HG03095 (cell line): ENCODE data around the gene ITGB4.

Experiments used
- ATAC-seq: cut with Tn5 transposase; IDR thresholded peaks from one replicate; pipeline ENCODE4 v1.9.1; 2021; ENCODE audit warnings: moderate library complexity; ENCODE audit not compliant: unreplicated experiment

Gene ITGB4

DNA sequence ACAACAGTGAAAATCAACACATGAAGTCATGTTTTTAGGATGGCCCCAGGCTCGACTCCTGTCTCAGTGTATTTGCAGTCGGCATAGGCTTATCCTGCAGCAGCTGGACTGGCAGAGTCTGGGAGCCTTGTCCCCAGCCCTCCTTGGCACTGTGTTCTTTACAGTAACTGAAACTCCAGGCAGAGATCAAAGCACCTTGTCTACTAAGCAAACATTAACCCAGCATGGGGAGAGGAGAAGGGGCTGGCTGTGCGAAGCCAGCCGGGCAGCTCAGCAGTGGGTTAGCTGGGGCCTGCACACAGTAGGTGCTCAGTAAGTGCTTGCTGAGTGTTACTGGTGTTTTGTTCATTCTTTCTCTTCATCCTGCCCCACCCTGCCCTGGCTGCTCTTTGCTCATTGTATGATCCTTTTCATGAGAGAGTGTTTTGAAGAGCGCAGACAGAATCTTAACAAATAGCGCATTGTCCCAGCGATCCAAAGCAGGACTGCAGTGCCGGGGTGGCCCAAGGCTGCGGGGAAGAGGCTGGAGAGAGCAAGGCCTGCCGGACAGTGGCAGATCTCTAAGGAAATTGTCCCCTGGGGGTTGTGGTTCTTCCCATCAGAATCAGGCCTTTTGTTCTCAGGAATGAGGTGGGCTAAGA, 23.5 kb upstream of the ITGB4 start:
- no peak for ATAC-seq

DNA sequence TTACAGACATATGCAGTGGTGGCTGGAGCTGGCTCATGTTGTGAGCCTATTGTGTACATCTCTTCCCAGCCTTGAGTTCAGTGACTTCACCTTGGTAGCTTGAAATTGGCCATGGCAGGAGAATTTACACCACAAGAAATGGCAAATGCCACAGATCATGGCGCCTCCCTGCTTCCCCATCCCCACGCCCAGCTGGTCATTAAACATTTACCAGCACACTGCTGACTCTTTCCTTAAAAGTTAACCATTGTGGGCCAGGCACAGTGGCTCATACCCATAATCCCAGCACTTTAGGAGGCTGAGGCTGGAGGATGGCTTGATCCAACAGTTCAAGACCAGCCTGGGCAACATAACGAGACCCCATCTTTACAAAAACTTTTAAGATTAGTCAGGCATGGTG, 22.6 kb upstream of the ITGB4 start:
- no peak for ATAC-seq

DNA sequence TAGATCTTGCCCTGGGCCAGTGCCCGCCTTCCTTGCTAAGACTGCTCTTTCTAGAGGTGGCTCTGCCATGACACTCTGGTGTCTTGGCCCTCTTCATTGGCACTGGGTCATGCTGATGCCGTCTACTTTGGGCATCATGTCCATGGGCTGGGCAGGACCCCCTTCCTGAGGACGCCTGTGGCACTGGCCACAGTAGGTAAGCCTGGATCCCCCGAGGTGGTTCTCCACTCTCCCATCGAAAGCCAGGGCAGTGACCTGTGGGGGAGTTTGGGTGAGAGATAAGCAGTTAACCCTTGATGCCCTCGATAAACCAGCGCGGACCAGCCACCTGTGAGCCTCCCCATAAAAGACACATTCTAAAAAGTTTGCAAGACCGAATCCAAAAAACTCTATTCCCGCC, 20.0 kb upstream of the ITGB4 start:
- no peak for ATAC-seq

GRCh38 chr17:75703191-75703590, 18.1 kb upstream of the ITGB4 start:
- no peak for ATAC-seq

GRCh38 chr17:75703591-75703990, 17.7 kb upstream of the ITGB4 start:
- ATAC-seq, result no peak

DNA sequence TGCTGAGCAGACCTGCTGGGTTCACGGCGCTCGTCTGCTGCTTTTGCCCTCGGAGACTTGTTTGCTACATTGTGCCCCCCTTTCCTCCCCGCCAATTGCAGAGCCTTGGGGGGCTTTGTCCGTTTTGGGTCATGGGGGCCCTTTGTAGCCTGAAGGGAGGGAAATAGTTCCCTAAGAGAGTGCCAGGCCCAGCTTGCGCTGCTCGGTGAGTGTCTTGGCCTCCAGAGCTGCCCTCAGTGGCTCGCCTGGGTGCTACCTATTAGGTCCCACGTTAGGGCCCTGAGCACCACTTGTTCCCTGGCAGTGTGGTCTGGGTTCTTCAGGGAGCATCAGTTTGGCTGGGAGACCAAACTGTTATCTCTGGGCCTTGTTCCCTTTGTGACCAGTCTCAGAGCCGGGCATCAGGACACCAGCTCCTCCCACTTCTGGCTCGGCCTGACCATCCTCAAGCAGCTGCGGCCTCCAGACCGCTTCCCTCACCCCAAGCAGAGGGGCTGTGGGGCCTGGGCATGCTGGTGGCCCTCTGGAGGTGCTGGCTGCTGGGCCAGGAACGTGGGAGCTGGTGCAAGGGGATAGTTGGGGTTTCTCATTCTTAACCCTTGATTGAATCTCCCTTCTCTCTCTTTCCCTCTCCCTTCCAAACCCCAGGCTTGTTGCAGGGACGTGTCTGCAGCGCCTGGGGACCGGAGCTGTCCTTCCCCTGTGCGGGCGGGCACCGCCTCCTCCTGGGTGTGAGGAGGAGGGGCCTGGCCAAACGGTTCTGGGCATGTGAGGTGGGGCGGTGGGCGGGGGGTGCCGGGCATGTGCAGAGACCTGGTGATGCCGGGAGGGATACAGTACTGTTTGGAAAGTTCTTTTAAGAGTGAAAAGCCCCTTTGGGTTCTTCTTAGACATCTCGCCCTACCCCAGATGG, 16.0 kb upstream of the ITGB4 start:
- no peak for ATAC-seq

DNA sequence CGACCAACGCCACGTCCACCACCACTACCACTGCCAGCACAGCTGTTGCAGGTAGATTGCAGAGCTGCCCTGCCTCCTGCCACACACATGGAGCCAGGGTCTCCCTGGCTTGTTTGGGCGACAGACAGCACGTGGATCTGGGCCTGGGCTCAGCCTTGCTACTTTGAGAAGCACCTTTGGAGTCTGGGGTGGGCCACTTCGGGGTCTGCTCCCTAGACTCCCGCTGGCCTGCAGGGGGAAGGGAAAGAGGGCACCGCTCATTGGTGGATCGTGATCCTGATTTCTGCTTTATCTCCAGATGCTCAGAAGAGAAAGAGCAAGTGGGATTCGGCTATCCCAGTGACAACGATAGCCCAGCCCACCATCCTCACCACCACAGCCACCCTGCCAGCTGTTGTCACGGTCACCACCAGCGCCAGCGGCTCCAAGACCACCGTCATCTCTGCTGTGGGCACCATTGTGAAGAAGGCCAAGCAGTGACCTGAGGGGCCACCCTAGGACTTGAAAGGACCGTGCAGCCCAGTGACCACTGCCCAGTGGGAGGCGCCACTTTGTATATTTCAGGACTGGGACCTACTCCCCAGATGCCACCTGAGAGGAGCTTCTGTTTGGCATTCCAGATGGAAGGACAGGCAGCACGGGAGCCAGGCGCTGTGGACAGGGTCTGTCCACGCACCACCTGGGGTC, 15.1 kb upstream of the ITGB4 start:
- no peak for ATAC-seq

DNA sequence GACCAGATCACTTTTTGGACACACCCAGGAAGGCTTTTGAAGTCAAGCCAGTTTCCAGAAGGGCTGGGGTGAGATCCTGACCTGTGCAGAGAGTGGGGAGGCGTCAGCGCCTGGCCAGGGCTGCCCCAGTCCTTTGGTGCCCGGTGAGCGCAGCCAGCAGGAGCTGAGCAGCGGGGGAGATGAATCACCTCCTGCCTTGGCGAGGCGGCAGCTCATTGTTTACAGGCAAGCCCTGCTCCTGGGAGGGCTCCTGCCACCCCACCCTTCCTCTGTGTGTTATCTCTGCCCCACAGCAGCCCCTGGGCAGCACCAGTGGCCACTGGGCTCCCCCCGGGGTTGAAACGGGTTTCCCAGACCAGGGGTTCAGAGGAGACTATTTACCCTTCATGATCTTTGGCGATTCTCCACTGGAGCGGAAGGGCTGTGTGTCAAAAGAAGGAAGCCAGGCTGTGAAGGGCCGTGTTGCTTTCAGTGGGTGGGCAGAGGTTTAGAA, 14.1 kb upstream of the ITGB4 start:
- ATAC-seq, result no peak

DNA sequence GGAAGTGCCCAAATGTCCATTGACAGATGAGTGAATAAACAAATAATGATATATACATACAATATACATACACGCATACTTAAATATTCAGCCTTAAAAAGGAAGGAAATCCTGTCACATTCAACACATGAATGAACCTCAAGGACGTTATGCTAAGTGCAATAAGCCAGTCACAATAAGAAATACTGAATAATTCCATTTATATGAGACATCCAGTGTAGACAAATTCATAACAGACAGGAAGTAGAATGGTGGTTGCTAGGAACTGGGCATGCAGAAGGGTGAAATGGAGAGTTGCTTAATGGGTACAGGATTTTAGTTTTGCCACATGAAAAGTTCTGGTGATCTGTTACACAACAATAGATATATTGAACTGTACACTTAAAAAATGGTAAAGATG, 8.8 kb upstream of the ITGB4 start:
- ATAC-seq, result no peak

DNA sequence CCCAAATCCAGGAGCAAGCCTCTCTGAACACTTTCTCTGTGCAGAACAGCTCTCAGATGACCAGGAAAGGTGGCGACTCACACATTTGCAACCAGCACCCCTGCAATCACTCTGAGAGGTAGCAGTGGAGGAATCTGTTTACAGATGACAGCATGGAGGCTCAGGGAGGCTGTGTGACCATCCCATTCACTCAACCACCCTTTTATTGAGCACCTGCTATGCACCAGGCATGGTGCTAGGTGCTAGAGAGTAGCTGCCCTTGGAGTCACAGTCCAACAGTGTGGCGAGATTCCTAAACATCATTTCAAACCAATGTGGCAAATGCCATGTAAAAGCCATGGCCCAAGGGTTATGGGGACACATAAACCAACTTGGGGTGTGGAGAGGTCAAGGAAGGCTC, 1.5 kb upstream of the ITGB4 start:
- no peak for ATAC-seq

- ATAC-seq, result no peak
These were observed 278 bp downstream of the ITGB4 start for GRCh38 chr17:75721463-75722011.

GRCh38 chr17:75722076-75722475, 817 bp downstream of the ITGB4 start:
- no peak for ATAC-seq

GRCh38 chr17:75722542-75723095, 1.4 kb downstream of the ITGB4 start:
- ATAC-seq, result no peak

DNA sequence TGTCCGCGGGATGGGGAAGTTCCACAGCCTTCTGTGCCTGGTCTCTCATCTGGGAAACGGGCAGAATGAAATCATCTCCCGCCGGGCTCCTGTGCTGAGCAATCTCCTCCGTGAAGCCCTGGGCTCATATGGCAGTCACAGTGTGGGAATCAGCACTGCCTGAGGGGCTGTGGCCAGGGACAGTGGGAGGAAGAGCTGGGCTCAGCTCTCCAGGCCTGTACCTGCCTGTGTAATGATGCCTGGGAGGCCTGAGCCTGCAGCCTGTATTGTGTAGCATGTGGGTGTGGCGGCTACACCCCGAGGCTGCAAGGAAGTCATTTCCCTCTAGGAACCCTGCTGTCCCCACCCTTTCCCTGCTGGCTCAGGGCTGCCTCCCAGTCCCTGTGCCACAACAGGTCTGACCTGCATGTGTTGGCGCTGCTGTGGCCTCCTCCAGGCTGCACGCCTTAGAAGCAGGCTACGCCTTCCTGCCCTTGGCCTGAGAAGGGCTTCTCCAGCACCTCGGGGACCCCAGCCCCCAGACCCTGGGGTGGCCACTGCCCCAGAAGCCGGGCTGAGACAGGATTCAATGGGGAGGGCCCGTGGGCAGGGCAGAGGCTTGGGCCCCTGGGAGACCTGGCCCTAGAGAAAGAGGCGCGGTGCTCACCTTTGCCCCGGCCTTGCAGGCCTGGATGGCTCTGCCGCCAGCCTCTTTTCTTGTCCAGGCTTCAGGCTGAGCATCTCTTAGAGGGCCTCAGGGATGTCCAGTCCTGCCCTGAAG, 2.1 kb downstream of the ITGB4 start:
- no peak for ATAC-seq

DNA sequence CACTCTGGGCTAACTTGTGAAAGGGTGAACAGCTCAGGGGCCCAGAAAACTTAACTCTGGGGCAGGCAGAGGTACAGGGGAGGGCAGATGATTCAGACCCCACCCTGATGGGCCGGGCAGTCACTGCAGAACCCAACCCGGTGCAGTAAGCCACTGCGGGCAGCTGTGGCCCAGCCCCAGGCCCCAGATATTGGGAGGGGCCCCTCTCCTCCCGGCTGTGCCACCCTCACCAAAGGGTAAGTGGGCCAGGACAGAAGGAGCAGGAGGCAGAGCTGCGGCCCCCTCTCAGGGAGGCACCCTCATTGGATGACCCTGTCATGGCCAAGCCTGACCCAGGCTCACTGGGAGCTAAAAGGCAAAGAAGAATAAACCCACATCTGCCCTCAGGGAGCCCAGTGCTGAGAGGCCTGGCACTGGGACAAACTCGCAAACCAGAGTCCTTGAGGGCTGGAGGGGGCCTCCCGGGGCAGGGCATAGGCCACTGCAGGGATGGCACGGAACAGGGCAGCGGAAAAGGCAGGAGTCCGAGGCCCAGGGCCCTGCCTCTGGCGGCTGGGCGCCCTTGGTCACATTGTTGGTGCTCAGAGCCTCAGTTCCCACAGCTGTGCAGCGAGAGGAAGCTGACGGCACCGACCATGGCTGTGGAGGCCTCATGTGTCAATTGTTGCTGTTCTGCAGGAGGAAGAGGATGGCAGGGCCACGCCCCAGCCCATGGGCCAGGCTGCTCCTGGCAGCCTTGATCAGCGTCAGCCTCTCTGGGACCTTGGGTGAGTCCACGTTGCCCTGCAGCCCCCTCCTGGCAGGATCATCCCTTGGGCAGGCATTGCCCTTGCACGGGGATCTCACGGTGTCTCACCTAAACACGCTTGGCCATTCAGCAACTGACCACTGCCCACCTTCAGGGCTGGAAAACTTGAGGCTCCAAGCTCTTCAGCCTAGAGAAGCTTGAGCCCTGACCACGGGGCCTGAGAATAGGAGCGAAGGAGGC, 3.1 kb downstream of the ITGB4 start:
- no peak for ATAC-seq

- ATAC-seq, result no peak
These were observed 4.2 kb downstream of the ITGB4 start for GRCh38 chr17:75725504-75725903.

- no peak for ATAC-seq
These were observed 6.1 kb downstream of the ITGB4 start for GRCh38 chr17:75727391-75727790.

DNA sequence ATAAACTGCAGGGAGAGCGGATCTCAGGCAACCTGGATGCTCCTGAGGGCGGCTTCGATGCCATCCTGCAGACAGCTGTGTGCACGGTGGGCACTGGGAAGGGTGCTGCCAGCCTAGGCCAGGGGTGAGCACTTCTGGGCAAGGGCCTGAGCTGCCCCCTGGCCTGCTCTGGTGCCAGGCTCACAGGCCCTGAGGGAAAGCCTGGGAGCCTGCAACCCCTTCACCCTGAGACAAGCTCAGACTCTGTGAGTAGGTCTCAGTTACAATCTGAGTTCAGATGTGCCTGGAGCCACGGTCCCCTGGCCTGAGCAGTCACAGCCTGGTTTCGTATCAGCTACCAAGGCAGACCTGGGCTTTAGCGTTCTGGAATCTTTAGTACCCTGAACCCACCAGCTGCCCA, 8.1 kb downstream of the ITGB4 start:
- ATAC-seq, result no peak

DNA sequence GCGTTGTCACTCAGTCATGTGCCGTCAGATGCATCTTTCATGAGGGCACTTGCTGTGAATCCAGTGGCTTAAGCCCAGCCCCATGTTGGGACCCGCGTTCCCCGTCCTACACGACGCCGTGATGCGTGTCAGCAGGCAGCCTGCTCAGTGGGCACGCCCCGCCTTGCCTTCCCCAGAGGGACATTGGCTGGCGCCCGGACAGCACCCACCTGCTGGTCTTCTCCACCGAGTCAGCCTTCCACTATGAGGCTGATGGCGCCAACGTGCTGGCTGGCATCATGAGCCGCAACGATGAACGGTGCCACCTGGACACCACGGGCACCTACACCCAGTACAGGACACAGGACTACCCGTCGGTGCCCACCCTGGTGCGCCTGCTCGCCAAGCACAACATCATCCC, 8.8 kb downstream of the ITGB4 start:
- ATAC-seq, result no peak
